ENCODE measurements around the gene ZBTB47. TPM values are rescaled to one million over a fixed set of nuclear protein-coding genes. Genes with fewer than 3 reads are reported as not detected.

The ZBTB47 gene
- 36.9 TPM for polyA plus RNA-seq (ENCODE audit: insufficient read length)

DNA sequence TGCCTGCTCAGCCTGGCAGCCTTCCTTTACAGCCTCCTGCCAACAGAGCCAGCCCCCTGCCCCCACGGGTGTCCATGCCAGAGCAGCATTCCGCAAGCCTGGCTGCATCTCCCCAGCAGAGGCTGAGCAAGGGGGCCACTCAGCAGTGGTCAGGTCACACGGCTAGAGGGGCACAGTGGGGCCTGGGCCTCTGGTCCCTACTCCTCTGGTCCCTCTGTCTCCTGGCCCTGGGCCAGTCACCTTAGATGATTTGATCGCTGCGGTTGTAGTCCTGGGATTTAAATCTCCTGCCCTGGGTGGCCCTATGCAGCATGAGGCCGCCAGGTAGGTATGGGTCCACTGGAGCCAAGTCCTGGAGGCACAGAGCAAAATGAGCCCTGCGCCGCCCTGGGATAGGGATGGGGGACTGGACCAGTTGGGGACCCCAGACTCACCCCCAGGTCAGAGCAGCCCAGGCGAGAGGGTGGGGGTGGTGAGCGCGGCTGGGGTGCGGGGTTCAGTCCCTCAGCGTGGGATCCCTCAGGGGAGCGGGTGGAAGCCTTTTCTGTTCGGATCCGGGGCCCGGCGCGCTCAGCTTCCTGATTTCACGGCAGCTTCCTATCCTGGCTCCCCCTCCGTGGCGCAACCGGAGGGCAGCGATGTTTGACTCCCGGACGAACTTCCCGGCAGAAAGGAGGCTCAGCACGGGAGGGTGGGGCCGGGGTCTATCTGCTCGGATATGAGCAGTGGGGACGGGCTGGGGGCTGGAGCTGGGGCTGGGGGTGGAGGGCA lies at the start of gene ZBTB47:
ZBTB47 (plus strand) TSS at position 138 of the 771 bp plus-strand sequence. CDS start 4,659 bp downstream, outside the sequence.
- DNase-seq (ENCODE audit: low read depth) = no peak

DNA sequence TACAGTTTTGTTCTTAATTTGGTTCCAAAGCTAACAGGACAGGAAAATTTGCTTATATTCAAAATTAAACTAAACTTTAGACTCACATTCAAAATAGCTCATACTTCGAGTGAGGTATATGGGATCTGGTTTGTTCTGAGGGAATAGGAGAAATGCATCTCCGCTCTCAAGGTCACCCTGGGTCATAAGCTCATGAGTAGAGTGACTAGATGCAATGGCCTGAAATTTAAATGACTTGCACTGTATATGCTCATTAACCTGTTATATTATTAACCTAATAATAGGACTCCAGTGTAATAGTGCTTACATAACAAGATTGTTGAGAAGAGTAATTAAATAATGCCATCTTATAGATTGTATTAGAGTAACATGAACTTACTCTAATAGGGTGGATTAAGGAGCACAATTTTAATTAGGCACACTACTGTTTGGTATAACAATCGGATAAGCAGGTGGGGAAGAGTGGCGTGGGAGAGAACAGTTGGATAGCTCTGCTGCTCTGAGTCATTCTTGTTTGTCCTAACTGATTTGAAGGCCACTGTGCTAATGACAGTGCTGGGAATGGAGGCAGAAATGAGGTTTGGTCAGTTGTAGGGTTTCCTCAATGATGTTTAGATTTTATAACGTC lies 47.8 kb upstream of the ZBTB47 start:
- no peak for DNase-seq (ENCODE audit: low read depth)

- DNase-seq (ENCODE audit: low read depth) = no peak
These were observed 44.9 kb upstream of the ZBTB47 start for GRCh38 chr3:42608581-42608980.

DNA sequence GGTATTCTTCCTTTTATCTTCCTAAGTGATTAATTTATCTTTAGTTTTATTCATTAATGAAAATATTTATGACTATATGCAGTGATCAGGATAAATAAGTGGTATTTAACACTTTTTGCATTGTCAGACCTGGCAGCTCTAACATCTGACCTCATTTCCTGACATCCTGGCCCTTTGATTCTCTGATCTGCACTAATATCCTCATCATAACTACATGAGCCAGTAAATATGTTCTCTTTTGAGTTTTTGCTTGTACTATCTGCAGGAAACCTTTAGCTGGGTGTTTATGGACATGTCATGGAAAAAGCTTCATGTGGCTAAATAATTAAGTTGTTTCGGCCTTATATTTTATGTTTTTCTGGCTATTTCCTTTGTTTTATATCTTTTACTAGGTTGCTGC lies 42.5 kb upstream of the ZBTB47 start:
- DNase-seq (ENCODE audit: low read depth) = no peak

GRCh38 chr3:42612217-42612616 lies 41.3 kb upstream of the ZBTB47 start:
- no peak for DNase-seq (ENCODE audit: low read depth)

GRCh38 chr3:42612928-42613327 lies 40.6 kb upstream of the ZBTB47 start:
- no peak for DNase-seq (ENCODE audit: low read depth)

- no peak for DNase-seq (ENCODE audit: low read depth)
These were observed 40.0 kb upstream of the ZBTB47 start for GRCh38 chr3:42613462-42613861.

- no peak for DNase-seq (ENCODE audit: low read depth)
These were observed 21.9 kb upstream of the ZBTB47 start for GRCh38 chr3:42631620-42632019.

- DNase-seq (ENCODE audit: low read depth) = no peak
These were observed 21.4 kb upstream of the ZBTB47 start for GRCh38 chr3:42632146-42632545.

GRCh38 chr3:42633544-42633943 lies 20.0 kb upstream of the ZBTB47 start:
- DNase-seq (ENCODE audit: low read depth) = no peak

DNA sequence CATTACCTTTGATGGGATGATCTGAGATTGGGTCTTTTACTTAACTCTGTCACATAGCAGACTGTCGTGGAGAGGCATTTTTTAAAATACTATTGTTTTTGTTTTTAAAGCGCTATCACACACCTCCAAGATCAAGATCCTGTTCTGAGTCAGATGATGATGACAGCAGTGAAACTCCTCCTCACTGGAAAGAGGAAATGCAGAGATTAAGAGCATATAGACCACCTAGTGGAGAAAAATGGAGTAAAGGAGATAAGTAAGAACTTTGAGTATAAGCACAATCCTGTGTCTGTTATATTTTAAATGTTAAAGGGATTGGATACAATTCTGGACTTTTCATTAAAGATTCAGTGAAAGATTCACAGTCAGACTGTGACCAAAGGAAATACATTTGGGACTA lies 18.4 kb upstream of the ZBTB47 start:
- no peak for DNase-seq (ENCODE audit: low read depth)

DNA sequence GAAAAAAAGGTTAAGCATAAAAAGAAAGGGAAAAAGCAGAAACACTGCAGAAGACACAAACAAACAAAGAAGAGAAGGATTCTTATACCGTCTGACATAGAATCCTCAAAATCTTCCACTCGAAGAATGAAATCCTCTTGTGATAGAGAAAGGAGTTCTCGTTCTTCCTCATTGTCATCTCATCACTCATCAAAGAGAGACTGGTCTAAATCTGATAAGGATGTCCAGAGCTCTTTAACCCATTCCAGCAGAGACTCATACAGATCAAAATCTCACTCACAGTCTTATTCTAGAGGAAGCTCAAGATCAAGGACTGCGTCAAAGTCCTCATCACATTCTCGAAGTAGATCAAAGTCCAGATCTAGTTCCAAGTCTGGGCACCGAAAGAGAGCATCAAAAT lies 16.5 kb upstream of the ZBTB47 start:
- DNase-seq (ENCODE audit: low read depth) = no peak

DNA sequence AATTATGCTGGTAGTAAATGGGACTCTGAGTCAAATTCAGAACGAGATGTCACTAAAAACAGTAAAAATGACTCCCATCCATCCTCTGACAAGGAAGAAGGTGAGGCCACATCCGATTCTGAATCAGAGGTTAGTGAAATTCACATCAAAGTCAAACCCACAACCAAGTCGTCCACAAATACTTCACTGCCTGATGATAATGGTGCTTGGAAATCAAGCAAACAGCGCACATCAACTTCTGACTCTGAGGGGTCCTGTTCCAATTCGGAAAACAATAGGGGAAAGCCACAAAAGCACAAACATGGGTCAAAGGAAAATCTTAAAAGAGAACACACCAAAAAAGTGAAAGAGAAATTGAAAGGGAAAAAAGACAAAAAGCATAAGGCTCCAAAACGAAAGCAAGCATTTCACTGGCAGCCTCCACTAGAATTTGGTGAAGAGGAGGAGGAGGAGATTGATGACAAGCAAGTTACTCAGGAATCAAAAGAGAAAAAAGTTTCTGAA lies 15.1 kb upstream of the ZBTB47 start:
- DNase-seq (ENCODE audit: low read depth) = no peak

DNA sequence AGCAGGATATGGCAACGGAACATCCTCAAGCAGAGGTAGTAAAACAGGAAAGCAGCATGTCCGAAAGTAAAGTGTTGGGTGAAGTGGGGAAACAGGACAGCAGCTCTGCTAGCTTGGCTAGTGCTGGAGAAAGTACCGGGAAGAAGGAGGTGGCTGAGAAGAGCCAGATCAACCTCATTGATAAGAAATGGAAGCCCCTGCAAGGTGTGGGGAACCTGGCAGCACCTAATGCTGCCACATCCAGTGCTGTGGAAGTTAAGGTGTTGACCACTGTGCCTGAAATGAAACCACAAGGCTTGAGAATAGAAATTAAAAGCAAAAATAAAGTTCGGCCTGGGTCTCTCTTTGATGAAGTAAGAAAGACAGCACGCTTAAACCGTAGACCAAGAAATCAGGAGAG lies 14.3 kb upstream of the ZBTB47 start:
- no peak for DNase-seq (ENCODE audit: low read depth)

GRCh38 chr3:42640129-42640528 lies 13.4 kb upstream of the ZBTB47 start:
- DNase-seq (ENCODE audit: low read depth) = no peak

GRCh38 chr3:42640771-42641370 lies 12.6 kb upstream of the ZBTB47 start:
- DNase-seq (ENCODE audit: low read depth) = no peak

- DNase-seq (ENCODE audit: low read depth) = no peak
These were observed 5.6 kb upstream of the ZBTB47 start for GRCh38 chr3:42647821-42648459.

- DNase-seq (ENCODE audit: low read depth) = no peak
These were observed 4.5 kb upstream of the ZBTB47 start for GRCh38 chr3:42649006-42649405.

DNA sequence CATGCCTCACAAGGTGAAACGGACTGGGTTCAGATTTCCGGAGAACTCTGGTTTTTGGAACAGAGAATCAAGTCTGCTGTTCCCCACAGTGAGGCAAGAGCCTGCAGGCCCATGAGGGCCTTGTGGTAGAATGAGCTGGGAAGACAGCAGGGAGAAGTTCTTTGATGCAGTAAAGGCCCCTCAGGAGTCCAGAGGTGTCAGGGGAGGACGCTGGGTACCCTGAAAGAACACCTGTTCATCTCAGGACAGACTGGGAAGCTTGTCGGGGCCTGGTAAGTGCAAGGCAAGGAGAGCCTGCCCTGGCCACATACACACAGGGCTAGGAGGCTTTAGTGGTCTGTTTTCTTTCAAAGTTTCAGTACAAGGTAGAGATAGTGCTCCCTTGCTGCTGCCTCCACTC lies 3.7 kb upstream of the ZBTB47 start:
- no peak for DNase-seq (ENCODE audit: low read depth)

DNA sequence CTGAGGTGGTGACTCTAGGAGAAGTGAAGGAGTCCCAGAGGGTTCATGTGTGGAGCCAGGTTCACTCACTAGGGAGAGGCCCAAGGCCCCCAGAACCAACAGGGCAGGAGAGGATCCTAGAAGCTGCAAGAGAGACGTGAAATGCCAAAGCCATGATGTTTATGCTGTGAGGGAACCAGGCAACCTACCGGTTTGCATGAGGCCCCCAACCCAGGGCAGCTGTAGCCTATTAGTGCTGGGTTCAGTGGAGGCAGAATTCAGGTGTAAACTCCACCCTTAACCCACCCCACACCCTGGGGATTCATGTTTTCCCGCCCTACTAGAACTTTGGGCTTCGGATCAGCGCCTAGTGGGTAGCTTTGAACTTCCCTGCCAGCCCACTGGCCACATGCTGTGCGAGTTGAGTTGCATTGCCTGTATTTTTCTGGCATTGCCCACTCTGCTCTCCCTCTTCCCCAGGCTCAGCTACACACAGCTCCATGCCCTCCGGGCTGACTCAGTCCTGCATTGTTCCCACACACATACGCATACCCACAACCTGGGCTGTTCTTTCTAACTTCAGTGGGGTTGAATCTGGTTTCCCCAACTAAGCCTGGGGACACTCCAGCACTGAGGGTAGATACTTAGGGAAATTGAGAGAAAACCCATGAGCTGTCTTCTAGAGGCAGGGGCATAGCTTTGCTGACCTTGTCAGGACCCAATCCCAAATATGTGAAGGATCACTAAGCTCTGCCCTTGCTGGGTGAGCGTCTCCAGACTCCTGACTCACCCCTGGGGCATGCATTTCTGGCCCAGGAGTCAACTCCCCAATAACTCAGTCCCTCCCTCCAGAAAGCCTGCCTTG lies 2.0 kb upstream of the ZBTB47 start:
- DNase-seq (ENCODE audit: low read depth) = no peak

- no peak for DNase-seq (ENCODE audit: low read depth)
These were observed 1.3 kb upstream of the ZBTB47 start for GRCh38 chr3:42652251-42652610.

All from forelimb muscle (tissue), 1 donor.